ENCODE results near the gene SSTR4.

Gene SSTR4

GRCh38 chr20:23063581-23063980, 28.5 kb downstream of the SSTR4 start:
- TF ChIP-seq FOXP2 (optimal IDR thresholded peaks at IDR 0.05; ENCODE audit: borderline replicate concordance, extremely low read depth, extremely low read length, insufficient read depth) (no peak), TAF1 (IDR thresholded peaks at IDR 0.05; ENCODE audit: borderline replicate concordance, insufficient read depth, low read length) (no peak), POLR2AphosphoS5 (IDR thresholded peaks at IDR 0.05; ENCODE audit: low read depth, low read length) (no peak), SIN3A (IDR thresholded peaks at IDR 0.05; ENCODE audit: borderline replicate concordance, insufficient read depth, low read length) (no peak)
- TF ChIP-seq, protein P1, sequence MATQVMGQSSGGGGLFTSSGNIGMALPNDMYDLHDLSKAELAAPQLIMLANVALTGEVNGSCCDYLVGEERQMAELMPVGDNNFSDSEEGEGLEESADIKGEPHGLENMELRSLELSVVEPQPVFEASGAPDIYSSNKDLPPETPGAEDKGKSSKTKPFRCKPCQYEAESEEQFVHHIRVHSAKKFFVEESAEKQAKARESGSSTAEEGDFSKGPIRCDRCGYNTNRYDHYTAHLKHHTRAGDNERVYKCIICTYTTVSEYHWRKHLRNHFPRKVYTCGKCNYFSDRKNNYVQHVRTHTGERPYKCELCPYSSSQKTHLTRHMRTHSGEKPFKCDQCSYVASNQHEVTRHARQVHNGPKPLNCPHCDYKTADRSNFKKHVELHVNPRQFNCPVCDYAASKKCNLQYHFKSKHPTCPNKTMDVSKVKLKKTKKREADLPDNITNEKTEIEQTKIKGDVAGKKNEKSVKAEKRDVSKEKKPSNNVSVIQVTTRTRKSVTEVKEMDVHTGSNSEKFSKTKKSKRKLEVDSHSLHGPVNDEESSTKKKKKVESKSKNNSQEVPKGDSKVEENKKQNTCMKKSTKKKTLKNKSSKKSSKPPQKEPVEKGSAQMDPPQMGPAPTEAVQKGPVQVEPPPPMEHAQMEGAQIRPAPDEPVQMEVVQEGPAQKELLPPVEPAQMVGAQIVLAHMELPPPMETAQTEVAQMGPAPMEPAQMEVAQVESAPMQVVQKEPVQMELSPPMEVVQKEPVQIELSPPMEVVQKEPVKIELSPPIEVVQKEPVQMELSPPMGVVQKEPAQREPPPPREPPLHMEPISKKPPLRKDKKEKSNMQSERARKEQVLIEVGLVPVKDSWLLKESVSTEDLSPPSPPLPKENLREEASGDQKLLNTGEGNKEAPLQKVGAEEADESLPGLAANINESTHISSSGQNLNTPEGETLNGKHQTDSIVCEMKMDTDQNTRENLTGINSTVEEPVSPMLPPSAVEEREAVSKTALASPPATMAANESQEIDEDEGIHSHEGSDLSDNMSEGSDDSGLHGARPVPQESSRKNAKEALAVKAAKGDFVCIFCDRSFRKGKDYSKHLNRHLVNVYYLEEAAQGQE (IDR thresholded peaks at IDR 0.05; ENCODE audit: insufficient read depth in 1 of 2, low read depth in 2 of 2, low read length in 2 of 2): no peak

- TF ChIP-seq FOXP2 (optimal IDR thresholded peaks at IDR 0.05; ENCODE audit: borderline replicate concordance, extremely low read depth, extremely low read length, insufficient read depth) (no peak), SIN3A (IDR thresholded peaks at IDR 0.05; ENCODE audit: borderline replicate concordance, insufficient read depth, low read length) (no peak), TAF1 (IDR thresholded peaks at IDR 0.05; ENCODE audit: borderline replicate concordance, insufficient read depth, low read length) (no peak), POLR2AphosphoS5 (IDR thresholded peaks at IDR 0.05; ENCODE audit: low read depth, low read length) (no peak)
- TF ChIP-seq, protein P1 (IDR thresholded peaks at IDR 0.05; ENCODE audit: insufficient read depth in 1 of 2, low read depth in 2 of 2, low read length in 2 of 2): no peak
Measured at GRCh38 chr20:23065266-23066201, 30.4 kb downstream of the SSTR4 start.

DNA sequence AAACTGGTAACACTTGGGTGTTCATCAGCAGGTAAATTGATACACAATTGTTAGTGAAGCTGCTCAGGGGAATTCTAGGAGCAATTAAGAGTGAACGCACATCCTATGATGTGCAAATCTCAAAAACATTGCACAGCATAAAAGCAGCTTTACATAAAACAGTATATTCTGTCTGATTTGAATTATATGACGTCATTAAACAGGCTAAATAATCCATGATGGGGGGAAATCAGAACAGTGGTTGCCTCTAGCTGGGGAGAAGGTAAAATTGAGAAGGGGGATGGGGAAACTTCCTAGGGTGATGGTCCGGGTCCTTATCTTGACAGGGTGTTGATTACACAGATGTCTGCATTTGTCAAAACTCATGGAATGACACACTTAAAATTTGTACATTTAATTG, 31.7 kb downstream of the SSTR4 start:
- TF ChIP-seq SIN3A (IDR thresholded peaks at IDR 0.05; ENCODE audit: borderline replicate concordance, insufficient read depth, low read length) (no peak), FOXP2 (optimal IDR thresholded peaks at IDR 0.05; ENCODE audit: borderline replicate concordance, extremely low read depth, extremely low read length, insufficient read depth) (no peak), POLR2AphosphoS5 (IDR thresholded peaks at IDR 0.05; ENCODE audit: low read depth, low read length) (no peak), TAF1 (IDR thresholded peaks at IDR 0.05; ENCODE audit: borderline replicate concordance, insufficient read depth, low read length) (no peak)
- TF ChIP-seq, protein P1 (IDR thresholded peaks at IDR 0.05; ENCODE audit: insufficient read depth in 1 of 2, low read depth in 2 of 2, low read length in 2 of 2): no peak

- no peak for TF ChIP-seq TAF1 (IDR thresholded peaks at IDR 0.05; ENCODE audit: borderline replicate concordance, insufficient read depth, low read length)
- TF ChIP-seq, protein P1 (IDR thresholded peaks at IDR 0.05; ENCODE audit: insufficient read depth in 1 of 2, low read depth in 2 of 2, low read length in 2 of 2): no peak
Measured at GRCh38 chr20:23068283-23068682, 33.2 kb downstream of the SSTR4 start.
